Dermis microvascular lymphatic vessel endothelial cell (primary cell): ENCODE measurements around the gene CRKL. TPM values are rescaled to one million over a fixed set of nuclear protein-coding genes. Genes with fewer than 3 reads are reported as not detected.
"Not testable (repeated sequence)": the region's sequence is repeated elsewhere in the genome, so short reads cannot be mapped to it uniquely, and the experiment has no call there.

ENCODE experiments used
- DNase-seq, 2 donors: peaks; one replicate each; pipeline versions ENCODE4 v3.0.0 to v3.0.0-alpha.2; 2010; ENCODE audit warnings: low read depth in 2 of 2
- total RNA-seq: library from RNA; depleted of rRNA; stranded (reverse); fragments of >200 nt; gene quantifications from 2 replicates; pipeline ENCODE4 v1.2.1, GENCODE V29; 2014

Gene CRKL
- total RNA-seq, result 33.5 and 40.6 TPM in 2 replicates

DNA sequence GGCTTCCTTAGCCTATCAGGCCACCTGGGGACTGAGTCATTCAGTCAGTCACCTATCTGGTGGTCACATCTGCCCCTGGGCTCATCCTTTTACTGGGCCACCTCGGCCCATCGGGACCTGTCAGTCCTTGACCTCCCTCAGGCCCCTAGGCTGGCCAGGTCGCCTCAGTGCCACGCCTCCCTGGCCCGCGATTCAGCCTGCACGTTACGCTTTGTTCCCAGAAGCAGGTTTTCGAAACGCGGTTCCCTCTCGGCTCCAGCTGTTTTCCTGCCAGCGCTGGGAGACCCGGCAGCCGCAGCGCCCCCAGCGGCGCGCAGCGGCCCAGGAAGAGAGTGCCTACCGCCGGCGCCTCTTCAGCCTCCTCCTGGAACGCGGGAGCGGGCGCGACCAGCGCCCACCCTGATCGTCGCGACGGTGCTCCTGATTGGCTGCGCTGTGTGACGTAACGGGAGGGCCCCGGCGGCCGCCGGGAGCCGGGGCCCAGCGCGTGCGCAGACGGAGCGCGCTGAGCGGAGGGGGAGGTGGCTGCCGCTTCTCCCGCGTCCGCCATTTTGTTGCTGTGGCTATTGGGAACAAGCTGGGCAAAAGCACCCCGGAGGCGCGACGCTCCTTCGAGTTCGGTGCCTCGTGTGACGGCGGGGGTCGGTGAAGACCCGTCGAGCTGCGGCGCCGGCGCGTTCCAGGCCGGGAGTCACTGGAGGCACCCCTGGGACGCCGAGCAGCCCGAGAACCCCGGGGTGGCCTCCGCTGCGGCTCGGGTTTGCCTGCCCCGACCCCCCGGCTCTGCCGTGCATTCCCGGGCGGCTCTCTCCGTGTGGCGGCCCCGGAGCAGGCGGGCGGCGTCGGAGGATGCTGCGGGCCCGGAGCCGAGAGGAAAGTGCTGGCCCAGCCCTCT is at the start of gene CRKL:
TSS of gene CRKL (plus strand) at position 492 of the 895 bp plus-strand sequence. CDS start 528 bp downstream, outside the sequence.
- DNase-seq, result peak; percentile 94 to 97

DNA sequence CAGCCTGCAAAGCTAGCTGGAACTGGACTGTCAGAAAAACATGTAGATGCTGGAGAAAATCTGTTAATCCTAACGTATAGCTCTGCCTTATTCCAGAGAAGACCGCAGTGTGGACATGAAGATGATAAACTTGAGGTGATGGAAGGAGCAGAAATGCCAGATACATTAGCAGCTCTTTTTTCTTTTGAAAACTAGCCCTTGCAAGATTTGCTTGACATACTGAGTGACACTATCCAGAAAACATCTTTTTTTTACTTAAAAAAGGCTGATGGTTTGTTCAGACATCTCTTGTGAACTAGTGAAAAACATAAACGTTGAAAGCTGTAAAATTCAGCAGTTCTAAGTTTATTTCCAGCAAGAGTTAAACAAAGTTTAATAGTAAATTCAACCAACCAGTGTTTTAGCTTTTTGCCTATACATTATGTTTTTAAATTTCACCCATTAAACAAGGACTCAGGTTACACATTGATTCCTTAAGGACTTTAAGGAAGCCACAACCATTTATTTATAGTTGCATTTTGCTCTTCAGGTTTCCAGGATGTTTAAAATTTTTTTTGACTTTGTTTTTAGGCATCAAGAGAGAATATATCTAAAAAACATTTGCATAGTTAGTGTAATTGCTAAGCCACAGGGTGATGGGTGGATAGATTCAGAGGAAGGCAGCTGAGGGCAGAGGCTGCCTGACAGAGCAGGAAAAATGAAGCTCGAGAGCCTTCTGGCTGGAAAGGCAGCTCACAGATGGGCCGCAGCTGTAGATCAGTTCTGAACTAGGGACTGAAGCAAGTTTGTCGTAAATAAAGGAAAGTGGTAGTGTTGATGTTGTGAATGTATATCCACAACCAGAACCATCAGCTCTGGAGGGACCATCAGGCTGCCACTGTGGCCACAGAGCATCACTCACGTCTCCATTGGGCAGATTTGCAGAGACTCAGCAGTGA is 48.9 kb upstream of the CRKL start:
- DNase-seq, result no peak

DNA sequence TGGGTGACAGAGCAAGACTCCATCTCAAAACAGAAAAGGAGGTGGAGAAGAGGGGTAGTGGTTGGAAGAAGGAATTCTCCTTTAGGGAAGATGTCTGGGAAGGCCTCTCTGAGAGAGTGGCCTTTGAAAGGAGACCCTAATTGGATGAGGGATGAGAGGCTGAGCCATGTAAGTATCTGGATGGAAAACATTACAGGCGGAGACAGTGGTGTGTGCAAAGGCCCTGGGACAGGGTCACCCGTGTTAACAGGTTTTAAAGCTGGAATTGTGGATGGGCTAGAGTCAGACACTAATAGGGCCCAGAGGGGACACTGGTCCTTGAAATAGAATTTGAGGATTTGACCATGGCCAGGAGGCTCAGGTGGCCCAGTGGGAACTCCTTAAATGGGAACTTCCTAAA is 48.0 kb upstream of the CRKL start:
- DNase-seq, result no peak

GRCh38 chr22:20873214-20873613 is 44.0 kb upstream of the CRKL start:
- DNase-seq, result no peak

DNA sequence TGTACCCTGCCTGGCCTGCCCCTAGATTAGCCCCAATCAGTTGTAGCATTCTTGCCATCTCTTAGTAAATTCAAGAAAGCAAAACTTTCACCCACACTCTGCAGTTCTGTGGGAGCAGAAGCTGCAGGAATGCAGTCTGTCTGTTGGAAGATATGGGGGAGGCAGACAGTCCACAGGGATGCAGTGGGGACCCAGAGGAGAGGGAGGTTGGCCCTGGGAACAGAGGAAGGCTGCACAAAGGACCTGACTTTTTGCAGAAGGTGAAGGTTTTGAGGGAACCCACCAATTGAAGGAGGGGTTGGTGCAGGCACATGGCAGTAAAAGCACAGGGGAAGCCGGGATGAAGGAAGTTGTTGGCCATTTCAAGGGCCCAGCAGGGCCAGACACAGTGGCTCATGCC is 41.9 kb upstream of the CRKL start:
- DNase-seq, result no peak

DNA sequence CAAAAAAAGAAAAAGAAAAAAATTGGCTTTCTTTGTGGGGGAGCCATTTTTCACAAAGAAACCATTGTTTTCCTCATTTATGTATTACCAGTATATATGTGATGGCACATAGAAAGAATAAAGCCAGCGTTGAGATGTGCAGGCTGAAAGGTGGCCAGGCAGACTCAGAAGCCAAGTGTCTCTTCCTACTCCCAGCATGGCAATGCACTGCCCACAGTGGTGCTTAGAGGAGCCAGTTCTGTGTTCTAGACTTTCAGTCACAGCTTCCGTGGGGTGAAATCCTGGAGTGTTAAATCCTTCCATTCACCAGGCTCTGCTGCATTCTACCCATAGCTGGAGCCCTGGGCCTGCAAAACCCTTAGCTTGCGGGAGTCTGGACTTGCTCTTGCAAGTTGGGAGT is 39.5 kb upstream of the CRKL start:
- DNase-seq, result no peak

DNA sequence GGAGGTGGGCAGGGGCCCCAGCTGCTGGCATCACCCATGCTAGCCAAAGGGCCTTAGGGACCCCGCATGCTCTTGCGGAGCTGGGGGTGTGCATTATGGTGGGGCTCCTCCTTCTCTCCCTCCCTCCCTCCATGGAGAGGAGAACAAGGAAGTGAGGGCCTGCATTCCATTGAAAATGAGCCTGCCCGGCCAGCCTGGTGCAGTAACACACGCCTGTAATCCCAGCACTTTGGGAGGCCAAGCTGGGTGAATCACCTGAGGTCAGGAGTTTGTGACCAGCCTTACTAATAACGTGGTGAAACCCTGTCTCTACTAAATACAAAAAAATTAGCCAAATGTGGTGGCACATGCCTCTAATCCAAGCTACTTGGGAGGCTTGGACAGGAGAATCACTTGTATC is 36.0 kb upstream of the CRKL start:
- DNase-seq, result no peak

DNA sequence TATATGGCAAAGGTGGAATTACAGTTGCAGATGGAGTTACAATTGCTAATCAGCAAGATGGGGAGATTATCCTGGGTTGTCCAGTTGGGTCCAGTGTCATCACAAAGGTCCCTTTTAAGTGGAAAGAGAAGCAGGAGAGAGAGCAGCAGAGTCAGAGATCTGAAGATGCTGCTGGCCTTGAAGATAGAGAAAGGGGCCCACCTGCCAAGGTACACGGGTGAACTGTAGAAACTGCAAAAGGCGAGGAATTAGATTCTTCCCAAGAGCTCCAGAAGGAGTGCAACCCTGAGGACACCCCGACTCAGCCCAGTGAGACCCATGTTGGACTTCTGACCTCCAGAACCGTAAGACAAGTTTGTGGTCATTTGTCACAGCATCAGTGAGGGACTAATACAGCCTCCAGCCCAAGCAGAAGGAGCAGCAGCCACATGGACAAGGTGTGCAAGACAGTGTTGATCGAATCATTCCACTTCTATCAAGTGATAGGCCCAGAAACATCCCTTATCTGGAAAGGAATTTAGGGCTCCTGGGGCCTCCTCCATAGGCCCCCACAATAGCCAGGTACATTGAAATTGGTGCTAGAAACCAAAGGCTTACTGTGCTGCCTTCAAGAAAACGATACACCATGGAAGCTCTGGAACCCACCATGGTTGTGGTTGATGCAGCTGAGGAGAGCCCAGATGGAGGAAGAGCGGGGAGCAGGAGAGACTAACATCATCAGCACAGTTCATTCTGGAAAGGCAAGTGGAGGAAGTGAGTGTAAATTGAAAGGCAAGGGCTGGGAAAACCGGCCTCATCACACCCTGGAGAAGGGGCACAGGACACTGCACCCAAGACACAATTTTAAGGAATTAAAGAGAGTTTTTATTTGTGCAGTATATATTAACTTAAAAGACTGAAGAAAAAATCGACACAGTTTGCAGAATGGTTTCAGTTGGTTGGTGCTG is 35.1 kb upstream of the CRKL start:
- no peak for DNase-seq

GRCh38 chr22:20882855-20883254 is 34.4 kb upstream of the CRKL start:
- no peak for DNase-seq

DNA sequence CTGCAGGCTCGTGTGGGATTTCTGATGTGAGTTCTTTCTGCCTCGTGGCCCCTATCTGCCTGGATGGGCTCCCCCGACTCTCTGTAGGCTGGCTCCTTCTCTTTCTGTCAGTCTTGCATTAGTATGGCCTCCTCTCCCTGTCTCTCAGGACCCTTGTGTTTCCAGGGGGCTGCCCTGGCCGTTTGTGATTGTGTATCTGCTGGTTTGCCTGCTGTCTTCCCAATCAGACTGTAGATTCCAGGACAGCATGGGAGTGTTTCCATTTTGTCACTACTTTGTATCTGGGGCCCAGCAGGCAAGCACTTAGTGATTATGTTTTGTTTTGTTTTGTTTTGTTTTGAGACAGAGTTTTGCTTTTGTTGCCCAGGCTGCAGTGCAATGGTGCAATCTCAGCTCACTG is 32.8 kb upstream of the CRKL start:
- DNase-seq, result no peak

DNA sequence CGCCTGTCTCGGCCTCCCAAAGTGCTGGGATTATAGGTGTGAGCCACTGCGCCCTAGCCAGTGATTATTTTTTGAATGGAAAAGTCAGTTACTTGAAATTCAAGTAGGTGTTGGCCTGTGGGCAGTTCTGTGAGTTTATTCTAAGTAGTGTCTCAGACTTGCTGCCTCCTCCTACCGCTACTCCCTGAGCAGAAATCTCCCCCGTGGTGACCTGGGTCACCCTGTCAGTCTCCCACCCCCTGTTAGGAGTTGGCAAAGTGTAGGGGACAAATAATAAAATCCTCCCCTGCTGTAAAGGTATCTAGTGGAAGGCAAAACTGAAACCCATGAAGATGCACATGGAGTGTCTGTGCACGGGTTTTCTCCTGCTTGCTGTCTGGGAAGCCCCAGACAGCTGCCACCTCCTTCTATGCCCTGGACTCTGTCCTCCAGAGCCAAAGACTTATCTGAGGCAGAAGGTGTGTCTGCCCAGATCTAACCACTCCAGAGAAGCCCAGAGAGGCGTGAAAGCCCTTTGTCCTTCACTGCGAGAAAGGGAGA is 32.1 kb upstream of the CRKL start:
- DNase-seq, result no peak

- peak; percentile 59 to 83 for DNase-seq
These were observed 31.5 kb upstream of the CRKL start for GRCh38 chr22:20885557-20886323.

DNA sequence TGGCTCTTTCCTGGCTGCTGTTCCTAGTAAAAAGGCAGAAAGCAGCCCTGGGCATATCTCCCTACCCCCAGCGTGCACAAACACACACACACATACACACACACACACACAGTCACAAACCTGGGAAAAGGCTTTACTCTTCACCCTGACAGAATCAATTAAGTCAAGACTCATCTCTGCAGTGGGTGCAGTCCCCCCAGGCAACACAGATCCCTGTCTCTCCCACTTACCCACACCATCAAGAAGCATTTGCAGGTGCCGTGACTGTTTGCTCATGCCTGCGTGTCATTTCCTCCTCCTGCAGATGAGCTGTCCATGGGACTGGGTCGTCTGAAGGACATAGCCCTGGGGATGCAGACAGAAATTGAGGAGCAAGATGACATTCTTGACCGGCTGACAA is 29.8 kb upstream of the CRKL start:
- DNase-seq, result no peak

DNA sequence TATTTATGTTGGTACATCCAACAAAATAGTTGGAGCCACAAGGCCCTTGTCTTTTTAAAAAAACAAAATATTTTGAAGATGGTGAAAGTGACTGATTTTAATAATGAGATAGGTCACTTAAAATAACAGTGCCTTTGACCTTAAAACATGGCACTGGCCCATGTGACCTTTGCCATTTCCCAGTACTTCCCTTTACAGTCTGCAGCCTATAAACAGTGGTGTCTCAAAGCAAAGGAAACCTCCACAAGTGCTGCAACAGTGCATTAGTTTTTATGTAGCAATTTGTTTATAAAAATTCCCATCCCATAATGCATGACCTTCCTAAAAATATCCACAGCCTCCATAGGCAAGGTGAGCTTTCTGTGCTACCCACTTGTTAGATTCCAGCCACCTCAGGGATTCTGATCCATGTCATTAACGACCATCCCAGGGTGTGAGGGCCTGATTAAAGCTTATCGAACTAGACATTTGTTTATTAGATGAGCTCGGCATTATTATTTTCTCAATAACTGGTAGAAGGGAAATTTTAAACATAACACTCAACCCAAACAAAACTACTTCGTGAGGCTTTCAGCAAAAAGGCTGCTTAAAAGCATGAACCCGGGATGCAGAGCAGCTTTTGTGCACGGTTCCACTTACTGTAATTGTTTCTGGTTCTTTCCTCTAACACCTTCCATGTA is 28.0 kb upstream of the CRKL start:
- no peak for DNase-seq

- DNase-seq, result no peak
These were observed 27.2 kb upstream of the CRKL start for GRCh38 chr22:20889904-20890540.

GRCh38 chr22:20890975-20891374 is 26.2 kb upstream of the CRKL start:
- DNase-seq, result no peak

GRCh38 chr22:20897737-20898136 is 19.5 kb upstream of the CRKL start:
- not testable (repeated sequence) for DNase-seq

DNA sequence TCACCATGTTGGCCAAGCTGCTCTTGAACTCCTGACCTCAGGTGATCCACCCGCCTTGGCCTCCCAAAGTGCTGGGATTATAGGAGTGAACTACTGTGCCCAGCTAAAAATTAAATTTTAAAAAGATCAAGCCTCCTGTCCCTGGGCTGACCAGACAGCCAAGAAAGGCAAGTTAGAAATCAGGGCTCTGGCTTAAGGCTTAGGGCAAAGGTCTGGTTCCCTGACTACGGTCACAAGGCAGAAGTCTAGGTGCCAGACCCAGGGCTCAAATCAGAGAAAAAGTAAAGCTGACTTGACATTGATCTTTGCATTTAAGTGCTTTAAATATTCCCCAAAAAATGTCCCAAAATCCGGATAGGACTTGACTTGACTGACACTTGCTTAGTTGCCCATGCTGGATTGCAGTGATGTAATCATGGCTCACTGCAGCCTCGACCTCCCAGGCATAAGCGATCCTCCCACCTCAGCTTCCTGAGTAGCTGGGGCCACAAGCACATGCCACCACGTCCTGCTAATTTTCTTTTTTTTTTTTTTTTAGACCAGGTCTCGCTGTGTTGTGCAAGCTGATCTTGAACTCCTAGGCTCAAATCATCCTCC is 17.3 kb upstream of the CRKL start:
- DNase-seq, result no peak
